Testis (tissue), 2 donors: ENCODE measurements around the gene ENTHD1.

Experiments used
- CTCF ChIP-seq, 3 experiments: fragments of 450-650 bp in 2 of 3; fragments of 200-600 bp in 1 of 3; sonication (generic) in 1 of 3; IDR thresholded peaks; one replicate each; pipeline ENCODE4 v1.5.1; 2016 to 2019; ENCODE audit warnings: antibody characterized with exemption in 3 of 3, mild to moderate bottlenecking in 2 of 3, moderate library complexity in 1 of 3
- POLR2A ChIP-seq: fragments of 450-650 bp; IDR thresholded peaks from one replicate; pipeline ENCODE4 v1.6.1; 2017; ENCODE audit warnings: antibody characterized with exemption, mild to moderate bottlenecking, moderate library complexity

DNA sequence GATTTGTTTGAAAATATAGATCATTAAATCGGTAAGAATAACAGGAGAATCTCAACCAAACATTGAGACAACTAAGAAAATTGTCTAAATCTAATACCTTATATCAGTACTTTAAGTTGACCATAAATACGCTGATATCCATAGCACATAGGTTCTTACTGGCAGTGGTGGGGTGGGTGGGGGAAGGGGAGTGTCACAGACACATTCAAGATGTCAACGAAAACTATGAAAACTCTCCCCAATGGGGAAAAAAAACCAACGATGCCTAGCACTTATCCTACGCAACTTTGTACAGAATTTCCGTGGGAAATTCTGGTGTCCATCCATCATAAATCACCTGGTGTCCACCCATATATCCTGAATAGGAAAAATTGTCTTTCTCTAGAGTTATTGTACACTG, 13.5 kb upstream of the ENTHD1 start:
- TF ChIP-seq CTCF (IDR thresholded peaks at IDR 0.05) (no peak), POLR2A (no peak)
